A172 (cell line): Measurements from ENCODE around the gene GLB1L2. TPM values are rescaled to one million over a fixed set of nuclear protein-coding genes. Genes with fewer than 3 reads are reported as not detected.
"Not testable (repeated sequence)": the region's sequence is repeated elsewhere in the genome, so short reads cannot be mapped to it uniquely, and the experiment has no call there.

Source experiments
- DNase-seq: peaks from one replicate; pipeline ENCODE4 v3.0.0-alpha.2; 2015; ENCODE audit warnings: low spot score
- total RNA-seq: library from RNA; depleted of rRNA; stranded (reverse); fragments of >200 nt; shearing (Covaris generic); gene quantifications from 2 replicates; pipeline ENCODE4 v1.2.3, GENCODE V29; 2014

The GLB1L2 gene
- total RNA-seq, 1 experiment from 2014 or later, result 4.7 TPM

DNA sequence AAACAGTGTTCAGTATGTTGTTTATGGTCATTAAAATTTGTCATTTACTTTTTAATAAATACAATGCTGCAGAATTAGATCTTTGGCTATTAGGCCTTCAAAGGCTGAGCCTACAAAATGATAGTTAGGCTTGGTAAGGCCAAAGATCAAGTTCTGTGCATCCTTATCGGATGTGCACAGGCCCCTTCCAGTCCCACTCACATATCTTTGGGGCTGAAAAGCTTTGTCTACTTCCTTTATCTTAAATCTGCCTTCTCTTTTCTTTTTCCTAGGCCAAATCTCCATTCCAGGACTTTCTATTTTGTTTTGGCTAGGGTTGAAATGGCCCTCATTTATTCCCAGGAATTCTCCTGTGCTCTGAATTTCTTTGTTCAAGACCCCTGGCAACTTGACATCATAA is 3.4 kb upstream of the GLB1L2 start:
- DNase-seq, result no peak

DNA sequence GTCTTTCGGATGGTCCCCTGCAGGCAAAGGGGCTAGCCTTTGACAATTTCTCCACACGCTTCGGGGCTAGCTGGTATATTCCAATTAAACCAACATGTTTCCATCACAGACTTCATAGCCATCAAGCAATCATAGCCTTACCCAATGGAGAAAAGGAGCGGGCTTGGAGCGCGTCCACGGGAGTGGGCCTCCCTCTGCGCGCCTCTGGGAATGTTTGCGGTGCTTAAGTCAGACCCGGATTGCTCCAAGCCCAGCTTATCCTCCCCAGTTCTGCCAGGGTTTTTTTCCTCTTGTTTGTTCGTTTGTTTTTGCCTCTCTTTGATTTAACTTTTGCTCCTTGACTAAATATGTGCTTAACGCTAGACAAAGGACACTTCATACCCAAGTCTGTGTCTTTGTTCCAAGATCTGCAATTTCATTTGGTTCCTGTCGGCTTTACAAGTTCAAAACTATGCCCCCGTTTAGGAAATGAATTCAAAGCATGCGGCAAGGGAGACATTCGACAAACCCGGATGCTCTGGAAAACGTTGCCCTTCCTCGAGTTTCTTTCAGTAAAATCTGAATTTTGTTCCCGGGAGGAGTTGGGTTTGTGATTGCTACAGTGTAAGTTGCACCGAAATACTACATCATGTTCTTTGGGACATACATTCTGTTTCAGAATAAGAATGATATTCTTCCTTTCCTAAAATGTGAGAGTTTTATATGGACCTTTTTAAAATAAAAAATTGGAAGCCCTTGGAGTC is 1.0 kb upstream of the GLB1L2 start:
- no peak for DNase-seq

DNA sequence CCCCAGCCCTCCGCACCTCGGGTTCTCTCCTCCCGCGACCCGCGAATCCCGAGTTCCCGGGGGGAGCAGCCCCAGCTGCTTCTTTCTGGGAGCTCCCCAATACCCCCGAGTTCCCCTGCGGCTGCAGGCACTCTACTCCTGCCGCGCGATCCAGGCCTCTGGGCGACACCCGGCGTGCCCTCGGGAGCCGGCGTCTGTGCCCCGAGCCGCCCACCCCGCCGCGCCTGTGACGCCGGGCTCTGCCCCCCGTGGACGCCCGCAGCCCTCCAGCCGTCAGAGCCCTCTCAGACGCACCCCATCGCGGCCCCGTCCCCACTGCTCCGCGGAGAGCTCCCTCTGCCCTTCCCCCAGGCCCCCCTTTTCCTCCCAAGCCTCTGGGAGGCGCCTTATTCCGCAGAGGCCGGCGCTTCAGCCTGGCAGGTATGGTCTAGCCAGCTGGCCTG is 422 bp downstream of the GLB1L2 start:
- DNase-seq, result no peak

DNA sequence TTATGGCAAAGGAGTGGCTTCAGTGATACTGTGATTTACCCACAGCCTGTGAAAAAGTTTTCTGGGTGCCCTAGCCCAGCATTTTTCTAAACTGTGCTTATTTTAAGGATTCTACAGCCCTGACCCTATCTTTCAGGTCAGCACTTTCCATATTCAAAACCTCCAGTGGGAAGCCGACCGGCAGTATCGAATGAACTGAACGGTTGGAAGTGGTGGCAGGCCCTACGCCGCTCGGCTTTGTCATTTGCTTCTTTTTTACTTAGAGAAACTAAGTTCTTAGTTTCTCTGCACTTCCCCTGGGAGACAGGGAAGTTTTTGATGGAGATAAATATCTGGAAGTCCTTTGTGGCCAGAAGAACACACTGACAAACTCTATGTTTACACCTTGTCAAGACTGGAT is 994 bp downstream of the GLB1L2 start:
- DNase-seq, result no peak

DNA sequence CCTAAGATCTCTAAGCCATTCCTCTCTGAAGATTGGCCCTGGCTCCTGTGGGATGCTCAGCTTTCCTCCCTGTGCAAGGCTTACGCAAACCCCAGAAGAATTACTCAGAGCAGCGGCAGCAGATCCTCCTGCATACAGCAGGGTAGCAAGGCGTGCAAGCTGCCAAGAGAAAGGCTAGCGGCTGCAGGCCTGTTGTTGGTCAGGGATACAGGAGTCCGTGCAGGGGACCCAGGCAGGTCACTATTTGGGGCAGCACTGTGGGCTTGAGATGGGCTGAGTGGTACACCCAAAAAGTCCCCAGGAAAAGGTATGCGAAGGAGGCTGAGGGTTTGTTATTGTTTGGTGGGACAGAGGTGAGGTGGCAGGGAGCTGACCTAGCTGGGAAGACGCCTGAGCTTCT is 1.5 kb downstream of the GLB1L2 start:
- no peak for DNase-seq

DNA sequence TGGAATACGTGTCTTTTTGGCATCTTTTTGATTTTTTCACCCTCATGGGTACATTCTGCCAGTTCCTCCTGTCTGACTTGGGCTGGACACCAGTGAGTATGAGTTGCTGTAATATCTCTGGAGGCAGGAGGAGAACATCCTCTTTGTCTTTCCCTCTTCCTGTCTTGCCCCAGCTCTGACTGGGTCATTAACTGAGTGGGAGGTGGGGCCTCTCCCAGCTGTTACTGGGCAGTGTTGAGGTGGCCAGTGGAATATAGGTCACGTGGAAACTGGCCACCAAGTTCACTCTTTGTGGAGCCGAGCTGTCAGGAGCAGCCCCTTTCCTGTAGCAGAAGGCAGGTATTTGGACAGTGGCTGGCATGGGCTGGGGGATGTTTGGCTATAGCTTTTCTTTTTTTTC is 2.2 kb downstream of the GLB1L2 start:
- DNase-seq, result no peak

DNA sequence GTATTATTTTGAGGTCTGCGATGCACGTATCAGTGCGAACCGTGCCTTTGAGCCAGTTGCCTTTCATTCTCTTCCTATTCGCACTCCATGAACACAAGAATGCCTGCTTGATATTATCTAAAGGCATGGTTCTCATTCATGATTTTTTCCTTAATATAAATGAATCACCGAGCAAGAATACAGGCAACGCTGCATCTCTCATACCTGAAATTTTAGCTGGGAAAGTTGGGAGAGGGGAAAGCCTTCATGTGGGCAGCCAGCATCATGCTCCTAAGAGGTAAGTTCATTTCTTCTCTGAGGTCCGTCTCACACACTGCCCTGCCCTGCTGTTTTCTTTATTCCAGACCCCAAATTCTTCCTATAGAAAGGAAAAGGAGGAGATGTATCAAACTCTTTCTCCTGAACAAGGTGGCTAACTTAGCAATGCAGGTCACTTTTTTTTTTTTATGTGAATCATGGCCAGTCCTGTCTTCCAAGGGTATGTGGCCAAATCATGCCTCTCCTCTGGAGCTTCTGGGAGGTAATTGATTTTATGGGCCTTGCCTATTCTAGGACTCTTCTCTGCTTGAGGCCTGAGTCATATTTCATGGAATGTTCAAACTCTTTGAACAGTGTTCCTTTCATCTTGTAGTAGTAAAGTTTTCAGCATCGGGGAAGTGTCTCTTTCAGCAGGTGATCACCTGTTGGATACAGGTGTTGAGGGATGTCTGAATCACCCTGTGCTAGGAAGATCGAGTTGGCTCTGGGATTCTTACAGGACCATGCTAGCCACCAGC is 3.2 kb downstream of the GLB1L2 start:
- DNase-seq, result no peak

DNA sequence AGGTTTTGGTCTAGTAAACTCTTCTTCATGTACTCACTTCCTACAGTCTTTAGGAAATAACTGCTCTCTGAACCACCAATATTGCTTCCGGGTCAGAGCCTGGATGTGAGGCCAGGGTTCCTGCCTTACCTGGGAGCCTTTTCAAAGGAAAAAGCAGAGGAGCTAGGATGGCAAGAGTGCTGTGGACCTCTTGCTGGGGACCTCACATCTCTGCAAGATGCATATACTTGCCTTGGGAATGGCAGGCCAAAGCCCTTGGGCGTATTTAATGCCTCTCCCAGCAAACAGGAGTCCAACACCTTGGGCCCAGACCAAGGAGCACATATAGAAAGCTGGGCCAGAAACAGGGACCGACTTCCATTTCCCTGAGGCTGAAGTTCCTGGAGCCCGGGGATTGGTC is 5.3 kb downstream of the GLB1L2 start:
- DNase-seq, result no peak

DNA sequence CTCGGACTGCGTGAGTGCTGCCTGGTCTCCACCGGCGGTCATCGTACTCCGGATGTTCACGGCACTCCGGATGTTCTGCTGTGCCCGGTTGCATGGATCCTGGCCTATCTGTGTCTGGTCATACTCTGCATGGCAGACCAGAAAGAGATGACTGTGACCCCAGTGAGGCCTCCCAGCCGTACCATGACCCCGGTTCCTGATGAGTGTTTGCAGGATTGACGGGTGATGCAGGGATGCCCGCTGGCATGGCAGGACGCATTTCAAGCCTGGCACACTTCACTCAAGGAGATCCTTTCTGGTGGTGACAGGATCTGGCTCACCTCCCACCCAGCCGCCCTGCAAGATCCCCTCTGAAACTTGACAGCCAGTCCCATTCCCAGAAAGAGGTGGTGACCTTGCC is 6.3 kb downstream of the GLB1L2 start:
- DNase-seq, result no peak

DNA sequence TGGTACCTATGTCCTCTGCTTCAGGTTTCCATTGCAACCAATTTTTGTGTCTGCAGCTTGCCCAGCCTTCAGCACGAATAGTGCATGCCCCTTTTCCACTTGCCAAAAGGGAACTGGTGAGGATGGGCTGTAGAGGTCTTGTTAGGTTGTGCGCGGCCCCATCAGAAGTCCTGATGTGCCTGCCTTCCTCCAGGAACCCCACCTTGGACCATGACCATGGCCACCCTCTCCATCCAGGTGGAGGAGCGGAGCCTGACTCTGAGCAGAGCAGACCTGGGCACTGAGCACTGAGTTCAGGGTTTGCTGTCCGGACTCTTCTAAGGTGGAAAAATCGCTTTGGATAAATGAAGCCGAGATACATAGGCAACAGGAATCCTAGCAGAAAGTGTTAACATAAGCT is 6.9 kb downstream of the GLB1L2 start:
- no peak for DNase-seq

DNA sequence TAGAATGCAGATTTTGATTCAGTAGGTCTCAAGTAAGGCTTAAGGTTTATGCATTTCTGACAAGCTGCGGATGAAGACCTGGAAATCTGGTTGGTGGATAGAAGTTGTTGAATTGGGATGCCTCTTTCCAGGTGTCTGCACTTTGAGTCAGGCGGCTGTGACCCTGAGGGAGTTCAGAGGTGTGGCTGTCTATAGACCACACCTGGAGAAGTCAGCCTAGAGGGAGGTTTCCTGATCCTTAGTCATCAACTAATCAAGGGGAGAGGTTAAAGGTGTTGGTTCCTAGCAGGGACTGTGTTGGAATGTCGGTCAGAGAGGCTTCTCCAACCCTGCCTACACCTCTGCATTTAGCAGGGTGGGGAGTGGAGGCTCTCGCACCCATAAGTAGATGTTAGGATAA is 8.0 kb downstream of the GLB1L2 start:
- DNase-seq, result no peak

DNA sequence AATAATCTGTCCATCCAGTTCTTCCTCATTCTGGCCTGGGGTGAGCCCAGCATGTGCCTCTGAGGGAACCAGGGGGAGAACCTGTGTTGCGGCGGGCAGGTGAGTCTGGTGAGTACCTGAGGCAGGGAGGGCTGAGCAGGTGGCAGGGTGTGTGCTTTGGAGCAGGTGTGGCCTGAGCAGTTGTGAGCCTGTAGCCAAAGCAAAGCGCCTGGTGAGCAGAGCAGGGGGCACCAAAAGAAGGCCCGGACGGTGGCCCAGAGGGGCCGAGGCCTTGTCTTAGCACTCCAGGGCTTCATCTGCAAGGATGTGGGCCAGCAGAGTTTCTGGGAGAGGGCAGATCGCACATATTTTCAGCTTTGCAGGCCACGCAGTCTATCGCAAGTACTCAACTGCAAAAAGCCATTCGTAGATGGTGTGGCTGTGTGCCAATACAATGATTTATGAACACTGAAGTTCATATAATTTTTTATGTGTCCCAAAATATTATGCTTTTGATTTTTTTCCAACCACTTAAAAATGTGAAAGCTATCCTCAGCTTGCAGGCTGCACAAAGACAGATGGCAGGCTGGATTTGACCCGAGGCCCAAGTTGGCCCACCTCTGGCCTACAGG is 8.7 kb downstream of the GLB1L2 start:
- DNase-seq, result no peak

DNA sequence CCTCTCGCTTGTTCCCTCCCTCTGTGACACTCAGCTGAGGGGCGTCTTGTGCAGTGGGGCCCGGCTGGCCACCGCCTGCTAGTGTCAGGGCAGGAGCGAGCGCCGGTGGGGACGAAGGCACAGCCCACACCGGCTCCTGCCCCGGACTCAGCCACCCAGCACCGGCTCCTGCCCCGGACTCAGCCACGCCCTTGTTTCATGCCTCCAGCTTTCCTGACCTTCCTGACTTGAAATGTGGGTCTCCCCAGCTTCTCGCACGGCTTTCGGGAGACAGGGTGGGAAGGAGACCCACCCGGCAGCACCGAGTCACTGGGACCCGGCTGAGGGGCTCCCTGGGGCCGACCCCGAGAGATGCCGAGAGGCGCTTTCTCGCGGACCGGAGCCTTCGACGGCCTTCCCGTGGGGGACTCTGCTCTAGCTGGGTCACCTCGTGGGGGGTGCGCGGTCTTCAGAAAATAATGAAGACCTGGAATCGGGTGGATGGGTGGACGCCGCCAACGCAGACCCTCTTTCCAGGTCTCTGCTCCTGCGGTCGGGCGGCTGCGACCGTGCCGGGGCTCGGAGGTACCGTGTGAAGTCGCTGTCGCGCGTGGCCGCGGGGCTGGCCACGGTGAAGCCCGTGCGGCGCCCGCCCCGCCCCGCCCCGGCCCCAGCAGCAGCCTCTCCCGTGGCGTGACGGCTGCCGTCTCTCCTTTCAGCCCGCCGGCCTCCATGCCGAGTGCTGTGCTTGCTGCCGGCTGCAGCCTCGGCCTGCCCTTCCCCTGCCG is 10.2 kb downstream of the GLB1L2 start:
- no peak for DNase-seq

DNA sequence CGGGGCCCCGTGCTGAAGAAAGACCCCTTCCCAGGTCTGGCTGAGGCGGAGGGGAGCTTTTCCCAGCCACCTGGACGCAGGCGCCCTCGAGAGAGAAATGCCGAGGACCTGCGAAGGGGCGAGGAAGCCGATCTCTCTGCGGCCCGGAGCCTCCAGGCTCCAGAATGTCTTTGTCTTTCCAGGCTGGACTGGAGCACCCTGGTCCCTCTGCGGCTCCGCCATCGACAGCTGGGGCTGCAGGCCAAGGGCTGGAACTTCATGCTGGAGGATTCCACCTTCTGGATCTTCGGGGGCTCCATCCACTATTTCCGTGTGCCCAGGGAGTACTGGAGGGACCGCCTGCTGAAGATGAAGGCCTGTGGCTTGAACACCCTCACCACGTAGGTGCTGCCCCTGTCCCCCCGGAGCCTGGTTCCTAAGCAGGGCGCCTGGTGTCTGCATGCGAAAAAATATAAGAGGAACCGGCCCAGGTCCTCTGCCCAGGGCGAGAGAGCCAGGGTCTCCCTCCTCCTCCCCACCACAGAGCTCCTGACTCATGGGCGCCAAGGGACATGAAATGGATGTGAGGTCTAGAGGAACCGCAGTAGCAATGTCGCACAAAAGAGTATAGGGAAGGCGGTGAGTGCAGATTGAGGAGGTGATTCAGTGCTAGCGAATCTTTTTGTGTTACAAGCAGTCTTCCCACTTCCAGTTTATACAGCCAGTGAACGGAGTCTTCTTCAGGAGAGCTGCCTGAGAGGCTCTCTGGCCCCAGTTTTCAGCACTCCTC is 11.0 kb downstream of the GLB1L2 start:
- DNase-seq, result no peak

DNA sequence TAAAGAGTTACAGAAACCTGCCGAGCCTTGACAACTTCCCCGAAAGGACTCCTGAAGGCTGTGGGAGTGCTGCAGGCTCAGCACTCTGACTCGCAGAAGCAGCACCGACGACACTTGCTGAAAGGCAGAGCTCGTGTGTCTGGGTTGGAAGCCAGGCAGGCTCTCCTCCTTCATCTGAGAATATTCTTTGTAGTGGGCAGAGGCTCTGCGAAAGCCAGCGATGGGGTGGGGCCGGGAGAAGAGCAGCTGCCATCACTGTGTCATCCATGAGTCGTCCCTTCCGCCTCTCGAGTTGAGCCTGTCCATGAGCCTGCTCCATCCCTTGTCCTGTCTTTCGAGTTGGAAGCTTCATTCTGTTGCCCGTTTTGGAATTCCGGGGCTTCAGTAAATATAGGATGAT is 11.9 kb downstream of the GLB1L2 start:
- DNase-seq, result peak; percentile 25

DNA sequence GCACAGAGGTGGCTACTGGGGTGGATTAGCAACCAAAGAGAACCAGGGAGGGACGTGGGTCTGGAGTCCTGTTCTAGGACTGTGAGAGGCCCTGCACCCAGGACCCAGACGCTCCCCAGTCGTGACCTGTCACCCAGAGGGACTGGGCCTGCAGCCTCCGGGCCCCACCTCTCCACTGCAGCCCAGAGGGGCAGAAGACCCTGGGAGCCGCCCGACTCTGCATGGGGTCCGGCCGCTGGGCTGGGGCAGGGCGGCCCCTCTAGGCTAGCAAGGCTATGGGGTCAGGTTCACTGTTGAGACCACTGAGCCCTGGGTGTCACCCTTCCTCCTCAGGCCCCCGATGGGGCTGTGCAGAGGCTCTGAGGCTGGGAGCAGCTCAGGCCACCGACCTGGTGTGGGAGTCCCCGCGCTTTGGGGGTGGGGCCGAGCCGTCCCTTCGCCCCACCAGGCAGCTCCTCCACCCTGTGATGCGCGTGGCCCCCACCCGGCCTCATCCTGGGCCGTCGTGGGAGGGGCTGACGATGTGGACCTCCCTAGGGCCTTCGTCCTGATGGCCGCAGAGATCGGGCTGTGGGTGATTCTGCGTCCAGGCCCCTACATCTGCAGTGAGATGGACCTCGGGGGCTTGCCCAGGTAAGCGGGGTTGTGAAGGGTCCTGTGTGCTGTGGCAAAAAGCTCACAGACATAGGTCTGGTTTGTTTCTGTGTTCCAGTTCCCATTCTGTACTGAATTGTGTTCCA is 12.9 kb downstream of the GLB1L2 start:
- DNase-seq, result not testable (repeated sequence)

DNA sequence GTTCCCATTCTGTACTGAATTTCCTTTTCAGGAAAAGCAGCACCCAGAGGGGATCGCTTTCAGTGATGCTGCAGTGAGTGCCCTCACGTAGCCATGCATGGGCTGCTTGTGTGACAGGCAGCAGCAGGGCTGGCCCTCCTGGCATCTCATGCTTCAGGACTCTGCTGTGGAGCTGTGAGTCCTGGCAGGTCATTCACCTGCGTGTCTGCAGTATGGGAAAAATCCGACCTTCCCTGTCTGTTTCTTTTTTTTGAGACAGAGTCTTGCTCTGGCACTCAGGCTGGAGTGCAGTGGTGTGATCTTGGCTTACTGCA is 13.4 kb downstream of the GLB1L2 start:
- DNase-seq, result no peak

DNA sequence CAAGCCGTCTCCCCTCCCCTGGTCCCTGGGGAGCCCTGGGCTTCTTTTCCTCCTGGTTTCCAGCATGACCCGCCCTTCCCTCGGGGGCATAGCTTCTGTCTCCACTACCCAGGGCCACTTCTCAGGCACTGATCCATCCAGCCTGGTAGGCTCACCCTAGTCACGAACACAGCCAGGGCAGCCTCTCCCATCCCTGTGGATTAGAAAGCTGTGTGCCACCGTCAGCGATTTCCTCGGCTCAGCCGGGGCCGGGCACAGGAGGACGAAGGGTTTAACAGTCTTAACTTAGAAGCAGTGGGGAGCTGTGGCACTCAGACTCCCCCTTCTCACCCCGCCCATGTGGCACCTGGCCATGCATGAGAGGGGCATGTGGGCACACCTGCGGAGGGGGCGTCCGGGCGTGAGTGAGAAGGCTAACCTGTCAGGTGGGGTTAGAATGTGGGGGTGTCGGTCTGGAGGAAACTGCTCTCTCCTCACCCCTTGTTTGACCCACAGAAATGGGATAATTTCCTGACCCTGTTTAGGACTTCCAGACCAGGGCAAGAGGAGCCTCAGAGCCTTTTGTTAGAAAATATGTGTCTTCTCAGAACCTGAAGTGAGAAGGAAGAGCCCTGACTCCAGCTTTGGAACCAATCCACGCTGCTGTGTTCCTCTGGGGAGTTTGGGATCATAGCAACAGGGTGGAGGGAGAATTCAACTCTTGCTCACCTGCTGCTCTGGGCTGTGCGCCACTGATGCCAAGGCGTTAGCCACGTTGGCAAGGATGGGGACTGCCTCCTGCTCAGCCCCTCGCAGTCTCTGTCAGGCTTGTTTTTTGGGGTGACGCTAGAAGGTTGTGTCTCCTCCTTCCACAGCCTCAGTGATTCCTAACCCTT is 14.6 kb downstream of the GLB1L2 start:
- DNase-seq, result no peak

DNA sequence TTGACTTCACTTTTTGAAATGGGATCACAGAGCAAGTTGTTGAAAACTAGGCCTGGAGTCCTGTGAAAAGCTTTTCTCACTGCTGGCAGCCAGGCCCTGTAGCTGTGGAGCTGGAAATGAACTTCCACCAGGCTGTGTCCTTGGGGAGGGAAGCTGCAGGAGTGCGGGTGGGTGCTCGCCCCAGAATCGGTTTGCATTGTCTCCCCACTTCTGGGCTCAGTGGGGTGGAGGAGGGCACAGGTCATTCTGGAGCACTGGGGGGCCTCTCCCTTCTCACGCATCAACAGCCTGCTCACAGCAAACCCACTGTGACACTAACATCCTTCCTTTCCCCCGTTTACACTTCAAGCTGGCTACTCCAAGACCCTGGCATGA is 15.2 kb downstream of the GLB1L2 start:
- DNase-seq, result no peak

DNA sequence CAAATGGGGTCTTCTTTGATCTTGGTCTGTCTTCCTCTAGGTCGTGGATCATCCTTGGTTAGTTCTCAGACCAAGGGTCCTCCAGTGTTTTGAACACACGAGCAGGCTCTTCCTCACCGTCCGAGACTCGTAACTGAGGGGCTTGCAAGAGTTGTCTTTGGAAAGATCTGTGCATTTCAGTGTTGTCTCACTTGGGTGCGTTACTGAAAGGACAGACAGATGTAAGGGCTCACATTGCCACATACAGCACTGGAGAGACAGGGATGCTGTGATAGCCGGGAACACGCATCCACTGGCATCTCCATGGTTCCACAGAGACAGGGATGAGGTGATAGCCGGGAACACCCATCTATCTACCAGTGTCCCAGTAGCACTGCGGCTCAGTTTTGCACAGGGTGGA is 15.7 kb downstream of the GLB1L2 start:
- DNase-seq, result no peak
